GM23248 (cell line): ENCODE measurements around the gene CADM3. TPM values are rescaled to one million over a fixed set of nuclear protein-coding genes. Genes with fewer than 3 reads are reported as not detected.

Experiments used
- DNase-seq: peaks from one replicate; pipeline ENCODE4 v3.0.0-alpha.2; 2015
- H2AFZ ChIP-seq: fragments of 200-600 bp; sonication (generic); 2 replicates; pipeline ENCODE4 v1.6.1; 2016; ENCODE audit warnings: antibody characterized with exemption
- H3F3A ChIP-seq: fragments of 200-600 bp; sonication (generic); 2 replicates; pipeline ENCODE4 v1.6.1; 2016; ENCODE audit warnings: mild to moderate bottlenecking, antibody characterized with exemption, mixed run types; ENCODE audit not compliant: insufficient read depth
- H3K27ac ChIP-seq: fragments of 200-600 bp; sonication (generic); 2 replicates; pipeline ENCODE4 v1.5.1; 2016; ENCODE audit warnings: mild to moderate bottlenecking
- H3K27me3 ChIP-seq: fragments of 200-600 bp; sonication (generic); replicated peaks from 2 replicates; pipeline ENCODE4 v1.6.1; 2016; ENCODE audit warnings: mild to moderate bottlenecking; ENCODE audit not compliant: insufficient read depth
- H3K36me3 ChIP-seq: fragments of 200-600 bp; sonication (generic); 2 replicates; pipeline ENCODE4 v1.6.1; 2016; ENCODE audit warnings: low read depth, mild to moderate bottlenecking
- H3K4me1 ChIP-seq: fragments of 200-600 bp; sonication (generic); 2 replicates; pipeline ENCODE4 v1.6.1; 2016; ENCODE audit warnings: mild to moderate bottlenecking; ENCODE audit not compliant: insufficient read depth
- H3K4me2 ChIP-seq: fragments of 200-600 bp; sonication (generic); one replicate; pipeline ENCODE4 v1.6.1; 2016; ENCODE audit warnings: mild to moderate bottlenecking; ENCODE audit not compliant: unreplicated experiment
- H3K4me3 ChIP-seq: fragments of 200-600 bp; sonication (generic); 2 replicates; pipeline ENCODE4 v1.5.1; 2016; ENCODE audit warnings: mild to moderate bottlenecking
- H3K79me2 ChIP-seq: fragments of 200-600 bp; sonication (generic); 2 replicates; pipeline ENCODE4 v1.6.1; 2016; ENCODE audit warnings: mild to moderate bottlenecking; ENCODE audit not compliant: insufficient read depth
- H3K9ac ChIP-seq: fragments of 200-600 bp; sonication (generic); 2 replicates; pipeline ENCODE4 v1.6.1; 2016; ENCODE audit warnings: mild to moderate bottlenecking
- H3K9me2 ChIP-seq: fragments of 200-600 bp; sonication (generic); 2 replicates; pipeline ENCODE4 v1.6.1; 2016; ENCODE audit warnings: mixed run types, mild to moderate bottlenecking, moderate library complexity; ENCODE audit not compliant: insufficient read depth
- H3K9me3 ChIP-seq: fragments of 200-600 bp; sonication (generic); one replicate; pipeline ENCODE4 v1.6.1; 2017; ENCODE audit warnings: low read depth
- H4K20me1 ChIP-seq: fragments of 200-600 bp; sonication (generic); 2 replicates; pipeline ENCODE4 v1.6.0; 2016; ENCODE audit not compliant: insufficient read depth
- EZH2 ChIP-seq: fragments of 200-600 bp; sonication (generic); IDR thresholded peaks from 2 replicates; pipeline ENCODE4 v1.6.1; 2018; ENCODE audit warnings: antibody characterized with exemption, mild to moderate bottlenecking; ENCODE audit not compliant: insufficient read depth, poor library complexity, severe bottlenecking
- EZH2phosphoT487 ChIP-seq: fragments of 200-600 bp; sonication (generic); IDR thresholded peaks from 2 replicates; pipeline ENCODE4 v1.6.1; 2018; ENCODE audit warnings: antibody characterized with exemption, moderate library complexity, mild to moderate bottlenecking, low read depth; ENCODE audit not compliant: insufficient read depth
- WGBS, 2 experiments: methylation state at CpG; one replicate each; pipeline ENCODE4 v1.1.6; 2015 to 2017; ENCODE audit warnings: low lambda C conversion rate in 2 of 2, low coverage in 1 of 2; ENCODE audit errors: missing lambda C conversion rate in 2 of 2; 5-methylcytosine and 5-hydroxymethylcytosine counted together
- in situ Hi-C: fragments of 300-500 bp; cut with MboI; formaldehyde crosslinking; loops from 2 replicates; pipeline ENCODE4 v1.15.0; 2020
- polyA plus RNA-seq: library from polyadenylated mRNA; unstranded; fragments of >200 nt; fragmentation: Nextera tagmentation; extraction: Ambion mirVana; gene quantifications from 2 replicates; pipeline ENCODE4 v1.2.1, GENCODE V29; 2016
- total RNA-seq: library from RNA; depleted of rRNA; stranded (reverse); fragments of >200 nt; shearing (Covaris generic); gene quantifications from 2 replicates; pipeline ENCODE4 v1.2.3, GENCODE V29; 2014

CADM3 gene
- total and polyA plus RNA-seq, 2 experiments from 2014 or later: not detected

- Histone ChIP-seq H3K9me3 (no peaks in the 10 kb centered on the region), H3K4me3 (no peak overlapping the region), H3K27ac (no peak overlapping the region), H3K4me2 (no peak overlapping the region), H3K36me3 (no peaks in the 10 kb centered on the region), H3K27me3 (peaks cover 20% of the 10 kb centered on the region), H2AFZ (no peak overlapping the region), H3K4me1 (no peaks in the 10 kb centered on the region), H3F3A (no peaks in the 10 kb centered on the region), H4K20me1 (no peaks in the 10 kb centered on the region), H3K79me2 (no peaks in the 10 kb centered on the region), H3K9ac (no peak overlapping the region), H3K9me2 (no peaks in the 10 kb centered on the region)
- DNase-seq: no peak
- 62 to 63% methylated on average over 3 of the region's 3 CpGs for WGBS, 2 experiments
- in situ Hi-C loops: no loop called here
- TF ChIP-seq EZH2 (no peak), EZH2phosphoT487 (no peak)
Observed at GRCh38 chr1:159144571-159144970, 26.8 kb upstream of the CADM3 start.

DNA sequence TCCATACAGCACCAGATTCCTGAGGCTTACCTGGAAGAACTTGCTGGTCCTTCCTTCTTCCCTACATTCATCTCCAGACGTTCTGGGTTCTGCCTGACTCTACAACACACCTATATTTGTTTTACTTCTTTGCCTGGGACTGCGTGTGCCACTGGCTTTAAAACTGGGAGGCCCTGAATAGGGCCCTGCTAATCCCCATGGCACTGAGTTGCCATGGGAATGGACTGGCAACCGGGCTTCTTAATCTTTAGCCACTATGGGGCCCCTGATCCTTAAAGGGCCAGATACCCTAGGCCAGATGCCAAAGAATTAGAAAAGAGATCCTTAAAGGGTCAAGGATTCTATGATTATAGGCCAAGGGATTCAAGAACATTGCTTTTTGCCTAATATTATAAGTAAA, 24.4 kb upstream of the CADM3 start:
- Histone ChIP-seq H3K9ac (no peak overlapping the region), H4K20me1 (no peaks in the 10 kb centered on the region), H2AFZ (no peak overlapping the region), H3K9me2 (no peaks in the 10 kb centered on the region), H3K4me1 (no peaks in the 10 kb centered on the region), H3K9me3 (no peaks in the 10 kb centered on the region), H3K36me3 (no peaks in the 10 kb centered on the region), H3K27ac (no peak overlapping the region), H3K4me3 (no peak overlapping the region), H3K27me3 (peaks cover 17% of the 10 kb centered on the region; the same call in 1 of the 2 replicates), H3F3A (no peaks in the 10 kb centered on the region), H3K4me2 (no peak overlapping the region), H3K79me2 (no peaks in the 10 kb centered on the region)
- in situ Hi-C loops: no loop called here
- no peak for DNase-seq
- WGBS, 2 experiments: 6 to 8% methylated on average over 3 of the region's 3 CpGs
- no peak for TF ChIP-seq EZH2phosphoT487

DNA sequence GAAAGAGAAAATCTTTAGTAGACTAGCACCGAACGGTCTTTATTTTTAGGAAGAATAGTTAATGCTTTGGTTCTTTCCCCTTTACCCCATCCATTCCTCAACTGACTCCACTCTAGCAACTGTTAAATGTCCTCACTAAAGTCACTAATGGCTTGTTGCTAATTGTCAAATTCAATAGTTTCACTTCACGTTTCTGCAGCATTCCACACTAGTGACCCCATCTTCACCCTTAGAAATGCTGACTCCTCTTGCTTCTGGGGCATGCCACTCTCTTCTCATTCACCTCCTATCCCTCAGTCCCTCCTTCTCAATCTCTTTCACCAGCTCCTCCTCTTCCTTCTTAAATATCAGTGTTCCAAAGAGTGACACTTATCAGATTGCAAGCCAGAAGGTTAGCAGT, 19.4 kb upstream of the CADM3 start:
- Histone ChIP-seq H4K20me1 (no peaks in the 10 kb centered on the region), H3F3A (no peaks in the 10 kb centered on the region), H3K9ac (no peak overlapping the region), H3K4me1 (no peaks in the 10 kb centered on the region), H3K4me3 (no peak overlapping the region), H3K36me3 (no peaks in the 10 kb centered on the region), H3K4me2 (no peak overlapping the region), H3K9me3 (no peaks in the 10 kb centered on the region), H3K9me2 (no peaks in the 10 kb centered on the region), H3K79me2 (no peaks in the 10 kb centered on the region), H3K27me3 (peaks cover 12% of the 10 kb centered on the region), H2AFZ (no peak overlapping the region), H3K27ac (no peak overlapping the region)
- in situ Hi-C loops: loop anchor here (25.0 kb wide), 1 partner anchor 860 kb away; no protein-coding TSS in a partner anchor
- no peak for DNase-seq
- no peak for TF ChIP-seq EZH2phosphoT487
- 51 to 54% methylated on average over 3 of the region's 3 CpGs for WGBS, 2 experiments

DNA sequence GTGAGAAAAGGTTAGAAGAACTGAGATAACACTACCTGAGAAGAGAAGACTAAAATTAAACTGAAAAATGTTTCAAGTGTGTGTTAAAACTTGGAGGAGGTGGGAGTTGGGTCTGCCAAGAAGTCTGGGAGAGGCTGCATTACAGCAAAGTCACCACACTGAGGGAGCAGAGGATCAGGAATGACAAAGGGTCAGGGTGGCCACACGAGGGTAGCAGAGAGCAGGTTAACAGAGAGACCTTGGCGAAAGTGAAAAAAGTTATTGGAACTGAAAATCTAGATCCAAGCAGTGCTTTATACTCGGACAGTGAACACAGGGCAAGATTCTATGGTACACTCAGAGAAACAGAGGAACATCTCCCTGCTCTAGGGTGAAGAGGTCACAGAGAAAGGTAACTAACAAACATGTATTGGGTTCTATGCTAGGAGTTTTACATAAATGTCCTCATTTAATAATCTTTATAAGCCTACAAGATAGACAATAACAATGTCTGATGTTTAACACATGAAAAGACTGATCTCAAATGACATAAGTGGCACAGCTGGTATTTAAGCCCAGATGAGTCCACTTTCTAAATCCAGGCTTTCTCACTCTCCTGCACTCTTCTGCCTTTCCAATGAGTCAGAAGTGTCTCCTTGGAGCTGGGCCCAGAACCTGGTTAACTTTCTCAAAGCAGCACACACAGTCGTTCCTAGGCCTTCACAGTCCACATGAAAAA, 10.3 kb upstream of the CADM3 start:
- Histone ChIP-seq H2AFZ (peak overlapping the region; percentile 34; the same call in 1 of the 2 replicates), H4K20me1 (no peaks in the 10 kb centered on the region), H3K27me3 (peaks cover 10% of the 10 kb centered on the region), H3K4me3 (peak overlapping the region; percentile 64), H3K79me2 (no peaks in the 10 kb centered on the region), H3K4me1 (peaks cover 7% of the 10 kb centered on the region), H3K9me3 (no peaks in the 10 kb centered on the region), H3K9me2 (no peaks in the 10 kb centered on the region), H3F3A (peaks cover 3% of the 10 kb centered on the region; the same call in 1 of the 2 replicates), H3K9ac (peak overlapping the region; percentile 57), H3K4me2 (peak overlapping the region; percentile 97), H3K36me3 (no peaks in the 10 kb centered on the region), H3K27ac (peak overlapping the region; percentile 60)
- DNase-seq: peak; percentile 93
- WGBS, 2 experiments: 1% methylated on average over 4 of the region's 4 CpGs
- in situ Hi-C loops: loop anchor here (5.0 to 25.0 kb wide), 3 partner anchors 36 to 851 kb away; no protein-coding TSS in a partner anchor
- TF ChIP-seq EZH2phosphoT487 (no peak), EZH2 (no peak)
